GM19351 (cell line): ENCODE data around the gene ARRDC2.

Experiments used
- ATAC-seq: cut with Tn5 transposase; IDR thresholded peaks from one replicate; pipeline ENCODE4 v1.9.1; 2021; ENCODE audit warnings: mild to moderate bottlenecking, moderate library complexity; ENCODE audit not compliant: unreplicated experiment

The ARRDC2 gene

GRCh38 chr19:18057557-18057956, 49.6 kb downstream of the ARRDC2 start:
- ATAC-seq: no peak

GRCh38 chr19:18058208-18059009, 50.4 kb downstream of the ARRDC2 start:
- ATAC-seq: no peak

- no peak for ATAC-seq
These were observed 51.3 kb downstream of the ARRDC2 start for GRCh38 chr19:18059297-18059696.

- no peak for ATAC-seq
These were observed 51.9 kb downstream of the ARRDC2 start for GRCh38 chr19:18059902-18060301.

- no peak for ATAC-seq
These were observed 52.5 kb downstream of the ARRDC2 start for GRCh38 chr19:18060472-18060871.

GRCh38 chr19:18062028-18062427, 54.1 kb downstream of the ARRDC2 start:
- ATAC-seq: no peak

- ATAC-seq: no peak
These were observed 55.5 kb downstream of the ARRDC2 start for GRCh38 chr19:18063463-18063862.
